ENCODE data around the gene VPS52. TPM values are rescaled to one million over a fixed set of nuclear protein-coding genes. Genes with fewer than 3 reads are reported as not detected.

VPS52 gene
- total and polyA plus RNA-seq, 9 of the 15 experiments (the other 6 are each of a cell fraction or from before 2014, with no cell fraction given), result 24.4 to 103 (median 40.2) TPM

GRCh38 chr6:33314943-33315792 is 43.5 kb upstream of the VPS52 start (continued):
- no peak for TF ChIP-seq ZNF263 (CRISPR knock-in tag; IDR thresholded peaks at IDR 0.05; ENCODE audit: borderline replicate concordance)
- no peak for TF ChIP-seq NCOA4 (IDR thresholded peaks at IDR 0.05; ENCODE audit: partially characterized antibody)
- TF ChIP-seq ZNF655 (CRISPR knock-in tag; IDR thresholded peaks at IDR 0.05), result no peak
- 0 out of 2 replicates have a peak, but pooled peaks have one; percentile 19 for TF ChIP-seq ZFP91 (CRISPR knock-in tag; IDR thresholded peaks at IDR 0.05)
- no peak for TF ChIP-seq ELK3 (CRISPR knock-in tag; IDR thresholded peaks at IDR 0.05)
- no peak for TF ChIP-seq ATF2 (CRISPR knock-in tag; IDR thresholded peaks at IDR 0.05)
- TF ChIP-seq RBM39 (optimal IDR thresholded peaks at IDR 0.05; ENCODE audit: low read depth, low read length), result no peak
- TF ChIP-seq MAFF (IDR thresholded peaks at IDR 0.05; ENCODE audit: low read length), result no peak
- TF ChIP-seq ZBTB49 (CRISPR knock-in tag; IDR thresholded peaks at IDR 0.05; ENCODE audit: borderline replicate concordance), result no peak
- no peak for TF ChIP-seq TSC22D4 (tag; IDR thresholded peaks at IDR 0.05)
- TF ChIP-seq KDM2B (CRISPR knock-in tag; IDR thresholded peaks at IDR 0.05), result no peak
- no peak for TF ChIP-seq RBM22 (IDR thresholded peaks at IDR 0.05; ENCODE audit: low read depth, low read length, poor library complexity, severe bottlenecking)
- TF ChIP-seq GABPA (tag; conservative IDR thresholded peaks at IDR 0.05; ENCODE audit: low read depth), result no peak
- no peak for TF ChIP-seq FOSL1 (tag; conservative IDR thresholded peaks at IDR 0.05)
- no peak; a peak in 1 of 4 replicates for TF ChIP-seq HDAC1 (IDR thresholded peaks at IDR 0.05)
- no peak for TF ChIP-seq FOXJ3 (CRISPR knock-in tag; IDR thresholded peaks at IDR 0.05)
- no peak for TF ChIP-seq ZFX (CRISPR knock-in tag; IDR thresholded peaks at IDR 0.05)
- peak; percentile 24 for TF ChIP-seq MYC (IDR thresholded peaks at IDR 0.05; ENCODE audit: low read depth, low read length)
- TF ChIP-seq MYC (CRISPR knock-in tag; IDR thresholded peaks at IDR 0.05; ENCODE audit: borderline replicate concordance, low read depth), result 0 out of 2 replicates have a peak, but pooled peaks have one; percentile 49
- TF ChIP-seq GABPB1 (CRISPR knock-in tag; IDR thresholded peaks at IDR 0.05), result no peak
